ENCODE measurements around the gene NQO1.

The NQO1 gene

GRCh38 chr16:69726313-69727060 lies at the start of gene NQO1:
TSS of gene NQO1 (minus strand) at chr16:69726560. CDS start at chr16:69726439, 121 bp downstream.
- Histone ChIP-seq H3K4me3 (ENCODE audit: low read depth in 1 of 5, low read length in 5 of 5) (peak within 1 kb of the TSS; percentile 64 to 82 (median 75)), H3K27ac (ENCODE audit: low read depth, low read length) (peak within 1 kb of the TSS; percentile 96), H3K9ac (ENCODE audit: low read length in 5 of 5) (peak within 1 kb of the TSS; percentile 52 to 79 (median 69)), H3K36me3 (ENCODE audit: control insufficient read depth in 5 of 5, insufficient read depth in 5 of 5, low read length in 5 of 5) (peaks cover 0 to under 1% (median 0%) of the 10 kb centered on the region in 5 donors), H3K4me1 (ENCODE audit: control insufficient read depth in 5 of 5, insufficient read depth in 5 of 5, low read length in 5 of 5) (peaks cover 5 to 39% (median 36%) of the 10 kb centered on the region in 5 donors), H3K27me3 (ENCODE audit: control insufficient read depth in 5 of 5, insufficient read depth in 4 of 5, low read length in 5 of 5) (no peaks in the 10 kb centered on the region), H3K9me3 (ENCODE audit: control insufficient read depth in 5 of 5, low read length in 5 of 5) (no peaks in the 10 kb centered on the region)

- no peaks in the 10 kb centered on the region for H3K36me3 ChIP-seq (ENCODE audit: control insufficient read depth in 5 of 5, insufficient read depth in 5 of 5, low read length in 5 of 5)
- H3K27me3 ChIP-seq (ENCODE audit: control insufficient read depth in 5 of 5, insufficient read depth in 4 of 5, low read length in 5 of 5): no peaks in the 10 kb centered on the region
- H3K9ac ChIP-seq (ENCODE audit: low read length in 5 of 5): no peak overlapping the region
- peaks cover 0 to 12% (median 8%) of the 10 kb centered on the region in 5 donors for H3K4me1 ChIP-seq (ENCODE audit: control insufficient read depth in 5 of 5, insufficient read depth in 5 of 5, low read length in 5 of 5)
- H3K27ac ChIP-seq (ENCODE audit: low read depth, low read length): no peak overlapping the region
- H3K4me3 ChIP-seq (ENCODE audit: low read depth in 1 of 5, low read length in 5 of 5): no peak overlapping the region
- peaks cover 0 to 11% (median 4%) of the 10 kb centered on the region in 5 donors for H3K9me3 ChIP-seq (ENCODE audit: control insufficient read depth in 5 of 5, low read length in 5 of 5)
Observed at GRCh38 chr16:69775563-69775962, 49.2 kb upstream of the NQO1 start.

GRCh38 chr16:69773260-69773947 lies 47.0 kb upstream of the NQO1 start:
- H3K4me3 ChIP-seq (ENCODE audit: low read depth in 1 of 5, low read length in 5 of 5): peak overlapping the region in 1 of 5 donors; percentile 3
- no peak overlapping the region for H3K9ac ChIP-seq (ENCODE audit: low read length in 5 of 5)
- no peak overlapping the region for H3K27ac ChIP-seq (ENCODE audit: low read depth, low read length)
- peaks cover 0 to 11% (median 4%) of the 10 kb centered on the region in 5 donors for H3K9me3 ChIP-seq (ENCODE audit: control insufficient read depth in 5 of 5, low read length in 5 of 5)
- H3K36me3 ChIP-seq (ENCODE audit: control insufficient read depth in 5 of 5, insufficient read depth in 5 of 5, low read length in 5 of 5): no peaks in the 10 kb centered on the region
- no peaks in the 10 kb centered on the region for H3K27me3 ChIP-seq (ENCODE audit: control insufficient read depth in 5 of 5, insufficient read depth in 4 of 5, low read length in 5 of 5)
- H3K4me1 ChIP-seq (ENCODE audit: control insufficient read depth in 5 of 5, insufficient read depth in 5 of 5, low read length in 5 of 5): peaks cover 0 to 12% (median 8%) of the 10 kb centered on the region in 5 donors

GRCh38 chr16:69771651-69771967 lies 45.2 kb upstream of the NQO1 start:
- Histone ChIP-seq H3K27ac (ENCODE audit: low read depth, low read length) (no peak overlapping the region), H3K9me3 (ENCODE audit: control insufficient read depth in 5 of 5, low read length in 5 of 5) (peaks cover 0 to 11% (median 4%) of the 10 kb centered on the region in 5 donors), H3K4me3 (ENCODE audit: low read depth in 1 of 5, low read length in 5 of 5) (no peak overlapping the region), H3K36me3 (ENCODE audit: control insufficient read depth in 5 of 5, insufficient read depth in 5 of 5, low read length in 5 of 5) (no peaks in the 10 kb centered on the region), H3K4me1 (ENCODE audit: control insufficient read depth in 5 of 5, insufficient read depth in 5 of 5, low read length in 5 of 5) (peaks cover 0 to 12% (median 8%) of the 10 kb centered on the region in 5 donors), H3K27me3 (ENCODE audit: control insufficient read depth in 5 of 5, insufficient read depth in 4 of 5, low read length in 5 of 5) (no peaks in the 10 kb centered on the region), H3K9ac (ENCODE audit: low read length in 5 of 5) (no peak overlapping the region)

DNA sequence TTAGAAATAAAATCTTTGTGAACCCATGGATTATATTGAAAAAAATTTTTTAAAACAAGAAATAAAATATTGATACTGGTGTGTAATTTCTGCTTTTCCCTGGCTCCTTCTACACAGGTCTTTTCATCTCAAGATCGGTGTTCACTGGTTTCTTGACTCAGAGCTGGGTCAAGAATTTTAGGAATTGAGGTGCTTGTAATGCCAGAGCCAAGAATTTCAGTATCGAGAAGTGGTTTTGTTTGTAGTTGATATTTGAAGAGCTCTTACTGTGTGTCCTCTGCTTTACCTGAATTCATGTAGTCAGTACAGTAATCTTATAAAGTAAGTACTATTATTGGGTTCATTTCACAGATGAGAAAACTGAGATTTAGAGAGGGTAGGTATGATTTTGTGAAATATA lies 43.0 kb upstream of the NQO1 start:
- H3K9ac ChIP-seq (ENCODE audit: low read length in 5 of 5): no peak overlapping the region
- no peaks in the 10 kb centered on the region for H3K27me3 ChIP-seq (ENCODE audit: control insufficient read depth in 5 of 5, insufficient read depth in 4 of 5, low read length in 5 of 5)
- H3K4me1 ChIP-seq (ENCODE audit: control insufficient read depth in 5 of 5, insufficient read depth in 5 of 5, low read length in 5 of 5): peaks cover 0 to 12% (median 8%) of the 10 kb centered on the region in 5 donors
- H3K36me3 ChIP-seq (ENCODE audit: control insufficient read depth in 5 of 5, insufficient read depth in 5 of 5, low read length in 5 of 5): no peaks in the 10 kb centered on the region
- H3K9me3 ChIP-seq (ENCODE audit: control insufficient read depth in 5 of 5, low read length in 5 of 5): no peaks in the 10 kb centered on the region
- H3K27ac ChIP-seq (ENCODE audit: low read depth, low read length): no peak overlapping the region
- H3K4me3 ChIP-seq (ENCODE audit: low read depth in 1 of 5, low read length in 5 of 5): no peak overlapping the region

- H3K27ac ChIP-seq (ENCODE audit: low read depth, low read length): no peak overlapping the region
- no peaks in the 10 kb centered on the region for H3K36me3 ChIP-seq (ENCODE audit: control insufficient read depth in 5 of 5, insufficient read depth in 5 of 5, low read length in 5 of 5)
- H3K27me3 ChIP-seq (ENCODE audit: control insufficient read depth in 5 of 5, insufficient read depth in 4 of 5, low read length in 5 of 5): no peaks in the 10 kb centered on the region
- H3K9ac ChIP-seq (ENCODE audit: low read length in 5 of 5): no peak overlapping the region
- H3K4me3 ChIP-seq (ENCODE audit: low read depth in 1 of 5, low read length in 5 of 5): no peak overlapping the region
- peaks cover 0 to 14% (median 10%) of the 10 kb centered on the region in 5 donors for H3K4me1 ChIP-seq (ENCODE audit: control insufficient read depth in 5 of 5, insufficient read depth in 5 of 5, low read length in 5 of 5)
- H3K9me3 ChIP-seq (ENCODE audit: control insufficient read depth in 5 of 5, low read length in 5 of 5): no peaks in the 10 kb centered on the region
Observed at GRCh38 chr16:69768666-69769065, 42.3 kb upstream of the NQO1 start.

GRCh38 chr16:69767459-69768229 lies 41.3 kb upstream of the NQO1 start:
- Histone ChIP-seq H3K36me3 (ENCODE audit: control insufficient read depth in 5 of 5, insufficient read depth in 5 of 5, low read length in 5 of 5) (no peaks in the 10 kb centered on the region), H3K9ac (ENCODE audit: low read length in 5 of 5) (no peak overlapping the region), H3K27ac (ENCODE audit: low read depth, low read length) (no peak overlapping the region), H3K4me3 (ENCODE audit: low read depth in 1 of 5, low read length in 5 of 5) (no peak overlapping the region), H3K9me3 (ENCODE audit: control insufficient read depth in 5 of 5, low read length in 5 of 5) (no peaks in the 10 kb centered on the region), H3K27me3 (ENCODE audit: control insufficient read depth in 5 of 5, insufficient read depth in 4 of 5, low read length in 5 of 5) (no peaks in the 10 kb centered on the region), H3K4me1 (ENCODE audit: control insufficient read depth in 5 of 5, insufficient read depth in 5 of 5, low read length in 5 of 5) (peaks cover 0 to 17% (median 15%) of the 10 kb centered on the region in 5 donors)

GRCh38 chr16:69763599-69763942 lies 37.2 kb upstream of the NQO1 start:
- Histone ChIP-seq H3K9ac (ENCODE audit: low read length in 5 of 5) (peak overlapping the region in 2 of 5 donors; percentile 85 to 98), H3K4me1 (ENCODE audit: control insufficient read depth in 5 of 5, insufficient read depth in 5 of 5, low read length in 5 of 5) (peaks cover 0 to 20% (median 18%) of the 10 kb centered on the region in 5 donors), H3K27ac (ENCODE audit: low read depth, low read length) (peak overlapping the region; percentile 90), H3K27me3 (ENCODE audit: control insufficient read depth in 5 of 5, insufficient read depth in 4 of 5, low read length in 5 of 5) (no peaks in the 10 kb centered on the region), H3K4me3 (ENCODE audit: low read depth in 1 of 5, low read length in 5 of 5) (peak overlapping the region in 3 of 5 donors; percentile 89 to 96 (median 92)), H3K9me3 (ENCODE audit: control insufficient read depth in 5 of 5, low read length in 5 of 5) (no peaks in the 10 kb centered on the region), H3K36me3 (ENCODE audit: control insufficient read depth in 5 of 5, insufficient read depth in 5 of 5, low read length in 5 of 5) (no peaks in the 10 kb centered on the region)

GRCh38 chr16:69762814-69763598 lies 36.6 kb upstream of the NQO1 start:
- peak overlapping the region; percentile 85 to 98 (median 92) for H3K9ac ChIP-seq (ENCODE audit: low read length in 5 of 5)
- H3K27me3 ChIP-seq (ENCODE audit: control insufficient read depth in 5 of 5, insufficient read depth in 4 of 5, low read length in 5 of 5): no peaks in the 10 kb centered on the region
- H3K27ac ChIP-seq (ENCODE audit: low read depth, low read length): peak overlapping the region; percentile 90
- H3K4me3 ChIP-seq (ENCODE audit: low read depth in 1 of 5, low read length in 5 of 5): peak overlapping the region; percentile 89 to 99 (median 96)
- no peaks in the 10 kb centered on the region for H3K9me3 ChIP-seq (ENCODE audit: control insufficient read depth in 5 of 5, low read length in 5 of 5)
- H3K4me1 ChIP-seq (ENCODE audit: control insufficient read depth in 5 of 5, insufficient read depth in 5 of 5, low read length in 5 of 5): peaks cover 0 to 20% (median 18%) of the 10 kb centered on the region in 5 donors
- H3K36me3 ChIP-seq (ENCODE audit: control insufficient read depth in 5 of 5, insufficient read depth in 5 of 5, low read length in 5 of 5): no peaks in the 10 kb centered on the region

Measured in subcutaneous abdominal adipose tissue (tissue), 5 donors.